Endodermal cell (in vitro differentiated cells): ENCODE data around the gene MDC1. TPM values are rescaled to one million over a fixed set of nuclear protein-coding genes. Genes with fewer than 3 reads are reported as not detected.
A peak's percentile ranks its signal among the peaks of the same experiment; 100 is the strongest.
"Not testable (repeated sequence)": the region's sequence is repeated elsewhere in the genome, so short reads cannot be mapped to it uniquely, and the experiment has no call there.

Experiments used
- DNase-seq: peaks from one replicate; pipeline ENCODE4 v3.0.0-alpha.2; 2017
- H3K27ac ChIP-seq: 2 replicates; pipeline ENCODE4 v1.5.1; 2013; ENCODE audit warnings: mild to moderate bottlenecking, low read depth, low read length, moderate library complexity
- H3K27me3 ChIP-seq: 2 replicates; pipeline ENCODE4 v1.6.1; 2013; ENCODE audit warnings: mild to moderate bottlenecking, low read length, moderate library complexity; ENCODE audit not compliant: insufficient read depth, control insufficient read depth, poor library complexity, severe bottlenecking
- H3K36me3 ChIP-seq: 2 replicates; pipeline ENCODE4 v1.7.0; 2013; ENCODE audit warnings: mild to moderate bottlenecking, low read length, moderate library complexity; ENCODE audit not compliant: control insufficient read depth, insufficient read depth
- H3K4me1 ChIP-seq: one replicate; pipeline ENCODE4 v1.7.0; 2013; ENCODE audit warnings: low read length; ENCODE audit not compliant: control insufficient read depth, insufficient read depth
- H3K4me3 ChIP-seq: 2 replicates; pipeline ENCODE4 v1.5.1; 2013; ENCODE audit warnings: mild to moderate bottlenecking, low read length, moderate library complexity
- H3K9ac ChIP-seq: 2 replicates; pipeline ENCODE4 v1.6.1; 2013; ENCODE audit warnings: mild to moderate bottlenecking, low read length, moderate library complexity; ENCODE audit not compliant: poor library complexity, severe bottlenecking; ENCODE audit errors: extremely low read depth
- H3K9me3 ChIP-seq: 2 replicates; pipeline ENCODE4 v1.6.1; 2013; ENCODE audit warnings: mild to moderate bottlenecking, low read length, moderate library complexity; ENCODE audit not compliant: control insufficient read depth
- H3K27ac Mint-ChIP-seq: 2 replicates; pipeline ENCODE4 v1.8.0; 2020; ENCODE audit warnings: mixed read lengths
- H3K27me3 Mint-ChIP-seq: 2 replicates; pipeline ENCODE4 v1.8.0; 2021; ENCODE audit warnings: mild to moderate bottlenecking, mixed read lengths; ENCODE audit not compliant: insufficient read depth
- H3K36me3 Mint-ChIP-seq: 2 replicates; pipeline ENCODE4 v1.8.0; 2020; ENCODE audit warnings: low read depth, mixed read lengths
- H3K4me1 Mint-ChIP-seq: 2 replicates; pipeline ENCODE4 v1.8.0; 2020; ENCODE audit warnings: mixed read lengths
- H3K4me3 Mint-ChIP-seq: 2 replicates; pipeline ENCODE4 v1.8.0; 2020; ENCODE audit warnings: mild to moderate bottlenecking, moderate library complexity, mixed read lengths
- H3K9me3 Mint-ChIP-seq: 2 replicates; pipeline ENCODE4 v1.8.0; 2020; ENCODE audit warnings: mild to moderate bottlenecking, mixed read lengths
- CTCF ChIP-seq: fragments of 200-600 bp; sonication (generic); conservative IDR thresholded peaks from 2 replicates; pipeline ENCODE4 v1.5.0; 2021; ENCODE audit warnings: antibody characterized with exemption, mild to moderate bottlenecking
- WGBS, 2 experiments: methylation state at CpG; one replicate each; pipeline versions ENCODE4 v1.1.5 to v1.1.7; 2013; ENCODE audit warnings: missing lambda C conversion rate in 2 of 2, mixed read lengths in 1 of 2; ENCODE audit not compliant: insufficient coverage in 1 of 2, insufficient read length in 1 of 2; 5-methylcytosine and 5-hydroxymethylcytosine counted together
- total RNA-seq, 2 donors: library from RNA; stranded (reverse); fragmentation: NEBNext Ultra II Directional in 1 of 2; extraction: Animal tissue kit (Norgen Biotek cat#: 25700) in 1 of 2; gene quantifications; 2 replicates in 1 of 2; 3 replicates in 1 of 2; pipeline ENCODE4 v1.2.1, GENCODE V29; 2021

The MDC1 gene
- total RNA-seq, 2 donors from 2014 or later, result 79.0 to 95.1 TPM

GRCh38 chr6:30760549-30760948 lies 43.5 kb upstream of the MDC1 start:
- WGBS, 2 experiments, result 93 to 94% methylated on average over 8 of the region's 8 CpGs
- no peaks in the 10 kb centered on the region for H3K27me3 Mint-ChIP-seq
- Histone ChIP-seq H3K9me3 (no peaks in the 10 kb centered on the region), H3K9ac (no peak overlapping the region), H3K4me1 (peaks cover 11% of the 10 kb centered on the region), H3K27me3 (no peaks in the 10 kb centered on the region), H3K4me3 (no peak overlapping the region), H3K36me3 (no peaks in the 10 kb centered on the region), H3K27ac (no peak overlapping the region)
- H3K27ac Mint-ChIP-seq, result peak overlapping the region; percentile 88
- no peak for TF ChIP-seq CTCF
- peaks cover 2% of the 10 kb centered on the region for H3K9me3 Mint-ChIP-seq
- H3K4me1 Mint-ChIP-seq, result peaks cover 40% of the 10 kb centered on the region
- H3K36me3 Mint-ChIP-seq, result no peaks in the 10 kb centered on the region
- no peak for DNase-seq
- no peak overlapping the region for H3K4me3 Mint-ChIP-seq

GRCh38 chr6:30759575-30760239 lies 42.6 kb upstream of the MDC1 start:
- Mint-ChIP-seq H3K27me3 (no peaks in the 10 kb centered on the region), H3K9me3 (no peaks in the 10 kb centered on the region), H3K36me3 (no peaks in the 10 kb centered on the region), H3K4me3 (no peak overlapping the region), H3K27ac (peak overlapping the region; percentile 88), H3K4me1 (peaks cover 35% of the 10 kb centered on the region)
- no peak for TF ChIP-seq CTCF
- Histone ChIP-seq H3K4me1 (peaks cover 11% of the 10 kb centered on the region), H3K27ac (peak overlapping the region; percentile 62), H3K4me3 (no peak overlapping the region), H3K36me3 (no peaks in the 10 kb centered on the region), H3K9ac (no peak overlapping the region), H3K9me3 (no peaks in the 10 kb centered on the region), H3K27me3 (no peaks in the 10 kb centered on the region)
- WGBS, 2 experiments, result 91 to 92% methylated on average over 8 to 10 of the region's 10 CpGs
- peak; percentile 73 for DNase-seq

GRCh38 chr6:30757261-30757904 lies 40.3 kb upstream of the MDC1 start:
- no peak overlapping the region for H3K9ac ChIP-seq
- H3K4me3 ChIP-seq, result no peak overlapping the region
- no peaks in the 10 kb centered on the region for H3K9me3 ChIP-seq
- Mint-ChIP-seq H3K36me3 (no peaks in the 10 kb centered on the region), H3K27me3 (no peaks in the 10 kb centered on the region), H3K4me3 (no peak overlapping the region), H3K4me1 (peaks cover 22% of the 10 kb centered on the region), H3K27ac (no peak overlapping the region), H3K9me3 (no peaks in the 10 kb centered on the region)
- no peak overlapping the region for H3K27ac ChIP-seq
- DNase-seq, result no peak
- H3K27me3 ChIP-seq, result no peaks in the 10 kb centered on the region
- H3K4me1 ChIP-seq, result peaks cover 8% of the 10 kb centered on the region
- 91 to 100% methylated on average over 1 of the region's 1 CpG for WGBS, 2 experiments
- H3K36me3 ChIP-seq, result no peaks in the 10 kb centered on the region
- no peak for TF ChIP-seq CTCF

- not testable (repeated sequence) for H3K4me1 ChIP-seq, H3K9me3 Mint-ChIP-seq, H3K36me3 ChIP-seq, H3K36me3 Mint-ChIP-seq, H3K27me3 Mint-ChIP-seq, H3K9me3 ChIP-seq, H3K27ac ChIP-seq, H3K27me3 ChIP-seq, H3K4me3 ChIP-seq, H3K27ac Mint-ChIP-seq, H3K9ac ChIP-seq, DNase-seq, H3K4me3 Mint-ChIP-seq
- WGBS, 2 experiments, result 95 to 100% methylated on average over 2 to 7 of the region's 7 CpGs
- H3K4me1 Mint-ChIP-seq, result peaks cover 25% of the 10 kb centered on the region
These were observed 39.4 kb upstream of the MDC1 start for GRCh38 chr6:30756405-30757003.
